Right lobe of liver (tissue), 6 donors: Measurements from ENCODE around the gene ASAP2. TPM values are rescaled to one million over a fixed set of nuclear protein-coding genes. Genes with fewer than 3 reads are reported as not detected.

Source experiments
- ATAC-seq, 4 donors: fragments of 200-7000 bp; cut with Tn5 transposase; one replicate each; pipeline ENCODE4 v1.9.1; 2020; ENCODE audit warnings: mild to moderate bottlenecking in 4 of 4, moderate library complexity in 4 of 4
- DNase-seq, 3 donors: peaks; one replicate each; pipeline ENCODE4 v3.0.0-alpha.2; 2020
- H3K27ac ChIP-seq, 3 donors: fragments of 200-600 bp; one replicate each; pipeline ENCODE4 v1.8.0; 2022
- H3K27me3 ChIP-seq, 2 donors: fragments of 200-600 bp; one replicate each; pipeline ENCODE4 v1.8.0; 2022
- H3K36me3 ChIP-seq, 4 donors: fragments of 200-600 bp; sonication (generic) in 1 of 4; one replicate each; pipeline versions ENCODE4 v1.5.1 to v1.8.0; 2017 to 2022; ENCODE audit warnings: control low read depth in 1 of 4
- H3K4me1 ChIP-seq, 4 donors: fragments of 200-600 bp; sonication (generic) in 1 of 4; one replicate each; pipeline versions ENCODE4 v1.5.1 to v1.8.0; 2017 to 2022; ENCODE audit warnings: control low read depth in 1 of 4
- H3K4me3 ChIP-seq, 3 donors: fragments of 200-600 bp; one replicate each; pipeline ENCODE4 v1.8.0; 2022
- H3K9me3 ChIP-seq, 4 donors: fragments of 200-600 bp; sonication (generic) in 1 of 4; one replicate each; pipeline versions ENCODE4 v1.5.1 to v1.8.0; 2017 to 2022; ENCODE audit warnings: control low read depth in 1 of 4
- POLR2A ChIP-seq: fragments of 450-650 bp; IDR thresholded peaks from one replicate; pipeline ENCODE4 v1.6.1; 2017; ENCODE audit warnings: antibody characterized with exemption, mild to moderate bottlenecking
- whole genome bisulfite sequencing: methylation state at CpG from one replicate; pipeline ENCODE4 v1.1.6; 2018; ENCODE audit warnings: low coverage, low lambda C conversion rate; ENCODE audit not compliant: insufficient coverage; ENCODE audit errors: missing lambda C conversion rate; 5-methylcytosine and 5-hydroxymethylcytosine counted together
- intact Hi-C, 2 donors: fragments of 100-400 bp; cut with DNase I; formaldehyde crosslinking; loops; one replicate each; pipeline versions ENCODE4 v1.11.2 to v1.14.1; 2022
- total RNA-seq, 6 experiments: library from RNA; depleted of rRNA in 2 of 6; stranded (reverse); fragments of >200 nt in 2 of 6; fragmentation: NEBNext Ultra II Directional in 3 of 6; extraction: Animal tissue kit (Norgen Biotek cat#: 25700) in 3 of 6; gene quantifications; one replicate each; pipeline versions ENCODE4 v1.1.0 to v1.2.4, GENCODE V29; 2016 to 2023
- TF ChIP-seq, protein P1 (sequence below), 4 donors: fragments of 200-600 bp in 3 of 4; fragments of 450-650 bp in 1 of 4; IDR thresholded peaks; one replicate each; pipeline versions ENCODE4 v1.5.1 to v1.8.0; 2016 to 2022; ENCODE audit warnings: antibody characterized with exemption in 4 of 4, mild to moderate bottlenecking in 2 of 4
- donor health status: DM: no; HTN: yes; CAD: no.
- donor health status: DM: no; HTN: no; CAD: no.
- donor health status: DM: no; HTN: no; CAD: no.
- donor health status: DM: no; HTN: yes; CAD: no.
- donor health status: DM: no; HTN: yes; CAD: no.

The ASAP2 gene
- total RNA-seq, 6 experiments from 2014 or later, result 2.4 to 5.2 (median 3.9) TPM

DNA sequence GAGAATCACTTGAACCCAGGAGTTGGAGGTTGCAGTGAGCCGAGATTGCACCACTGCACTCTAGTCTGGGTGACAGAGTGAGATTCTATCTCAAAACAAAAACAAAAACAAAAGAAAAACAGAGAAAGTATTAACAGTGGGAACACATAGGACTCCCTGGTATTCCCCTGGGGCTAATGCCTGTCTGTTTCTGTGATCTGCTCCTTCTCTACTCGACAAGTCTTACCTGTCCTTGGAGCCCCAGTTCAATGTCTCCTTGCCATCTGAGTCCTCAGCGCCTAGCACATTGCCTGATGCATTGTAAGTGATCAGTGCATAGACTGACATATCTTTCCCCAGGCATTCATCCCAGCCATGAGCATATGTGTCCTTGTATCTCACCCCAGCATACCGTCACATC is 85.8 kb downstream of the ASAP2 start:
- no peaks in the 10 kb centered on the region for H3K9me3 ChIP-seq
- no peaks in the 10 kb centered on the region for H3K36me3 ChIP-seq
- intact Hi-C loops, result no loop called here
- WGBS, result 80% methylated on average over 2 of the region's 4 CpGs
- H3K4me1 ChIP-seq, result peaks cover 0 to 10% (median 0%) of the 10 kb centered on the region in 4 donors
- no peak for ATAC-seq
- H3K4me3 ChIP-seq, result no peak overlapping the region
- H3K27ac ChIP-seq, result no peak overlapping the region
- DNase-seq, result no peak
- TF ChIP-seq POLR2A, result no peak
- TF ChIP-seq, protein P1, sequence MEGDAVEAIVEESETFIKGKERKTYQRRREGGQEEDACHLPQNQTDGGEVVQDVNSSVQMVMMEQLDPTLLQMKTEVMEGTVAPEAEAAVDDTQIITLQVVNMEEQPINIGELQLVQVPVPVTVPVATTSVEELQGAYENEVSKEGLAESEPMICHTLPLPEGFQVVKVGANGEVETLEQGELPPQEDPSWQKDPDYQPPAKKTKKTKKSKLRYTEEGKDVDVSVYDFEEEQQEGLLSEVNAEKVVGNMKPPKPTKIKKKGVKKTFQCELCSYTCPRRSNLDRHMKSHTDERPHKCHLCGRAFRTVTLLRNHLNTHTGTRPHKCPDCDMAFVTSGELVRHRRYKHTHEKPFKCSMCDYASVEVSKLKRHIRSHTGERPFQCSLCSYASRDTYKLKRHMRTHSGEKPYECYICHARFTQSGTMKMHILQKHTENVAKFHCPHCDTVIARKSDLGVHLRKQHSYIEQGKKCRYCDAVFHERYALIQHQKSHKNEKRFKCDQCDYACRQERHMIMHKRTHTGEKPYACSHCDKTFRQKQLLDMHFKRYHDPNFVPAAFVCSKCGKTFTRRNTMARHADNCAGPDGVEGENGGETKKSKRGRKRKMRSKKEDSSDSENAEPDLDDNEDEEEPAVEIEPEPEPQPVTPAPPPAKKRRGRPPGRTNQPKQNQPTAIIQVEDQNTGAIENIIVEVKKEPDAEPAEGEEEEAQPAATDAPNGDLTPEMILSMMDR (IDR thresholded peaks at IDR 0.05), result no peak
- no peaks in the 10 kb centered on the region for H3K27me3 ChIP-seq

DNA sequence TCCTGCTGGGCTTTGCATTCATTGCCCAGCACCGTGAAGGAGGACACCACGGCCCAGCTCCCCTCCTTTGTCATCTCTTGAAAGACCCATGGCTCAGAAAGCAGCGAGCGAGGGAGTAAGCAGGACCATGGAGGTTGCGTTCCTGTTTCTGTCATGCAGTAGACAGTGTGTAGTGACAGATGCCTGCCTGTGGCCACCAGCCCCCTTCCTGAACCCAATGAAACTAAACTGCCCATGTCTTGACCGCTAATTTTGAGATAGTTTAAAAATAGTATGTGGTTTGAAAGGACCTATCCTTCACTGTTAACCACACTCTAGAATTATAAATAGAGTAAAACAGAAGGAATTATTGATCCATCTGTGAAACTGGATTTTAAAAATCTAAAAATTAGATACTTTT is 88.2 kb downstream of the ASAP2 start:
- H3K27ac ChIP-seq, result no peak overlapping the region
- H3K36me3 ChIP-seq, result no peaks in the 10 kb centered on the region
- no peaks in the 10 kb centered on the region for H3K27me3 ChIP-seq
- TF ChIP-seq POLR2A, result no peak
- TF ChIP-seq, protein P1 (IDR thresholded peaks at IDR 0.05), result no peak
- no peak overlapping the region for H3K4me3 ChIP-seq
- 88% methylated on average over 6 of the region's 6 CpGs for WGBS
- no peaks in the 10 kb centered on the region for H3K9me3 ChIP-seq
- no peak for ATAC-seq
- H3K4me1 ChIP-seq, result peaks cover 0 to 10% (median 0%) of the 10 kb centered on the region in 4 donors
- DNase-seq, result no peak
- intact Hi-C loops, result no loop called here

DNA sequence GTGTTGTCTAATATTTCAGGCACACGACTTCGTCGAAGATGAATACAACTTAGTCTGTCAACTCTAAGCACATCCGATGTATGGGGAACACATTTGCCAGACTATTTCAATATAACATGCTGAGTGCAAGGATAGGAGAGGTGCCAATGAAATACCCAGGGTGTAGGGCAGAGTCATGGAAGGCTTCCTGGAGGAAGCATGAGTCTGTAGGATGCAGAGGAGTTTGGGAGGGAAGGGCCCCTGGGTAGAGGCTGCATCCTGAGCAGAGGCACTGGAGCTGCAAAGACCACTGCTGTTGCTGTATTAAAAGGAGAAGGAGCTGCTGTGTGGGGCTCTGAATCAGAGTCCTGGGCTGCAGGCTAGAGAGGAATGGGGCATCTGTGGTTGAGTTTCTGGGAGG is 89.9 kb downstream of the ASAP2 start:
- ATAC-seq, result no peak
- Histone ChIP-seq H3K36me3 (no peaks in the 10 kb centered on the region), H3K27me3 (no peaks in the 10 kb centered on the region), H3K27ac (no peak overlapping the region), H3K9me3 (no peaks in the 10 kb centered on the region), H3K4me1 (peaks cover 0 to 10% (median 0%) of the 10 kb centered on the region in 4 donors), H3K4me3 (no peak overlapping the region)
- 95% methylated on average over 4 of the region's 4 CpGs for WGBS
- DNase-seq, result no peak
- intact Hi-C loops, result no loop called here
- TF ChIP-seq, protein P1 (IDR thresholded peaks at IDR 0.05), result no peak
- no peak for TF ChIP-seq POLR2A

DNA sequence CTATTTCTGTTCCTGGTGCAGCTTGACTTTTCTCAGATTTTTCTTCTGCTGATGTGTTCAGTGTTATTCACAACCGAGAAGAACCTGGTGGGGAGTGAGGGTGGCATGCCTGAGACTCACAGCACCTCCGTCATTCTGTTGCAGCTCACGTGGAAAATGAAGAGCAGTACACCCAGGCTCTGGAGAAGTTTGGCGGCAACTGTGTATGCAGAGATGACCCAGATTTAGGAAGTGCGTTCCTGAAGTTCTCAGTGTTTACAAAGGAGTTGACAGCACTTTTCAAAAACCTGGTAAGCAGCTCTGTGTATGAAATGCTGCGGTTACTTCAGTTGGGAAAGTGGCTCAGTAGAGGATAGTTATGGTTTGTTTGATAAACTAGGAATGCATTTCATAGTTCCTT is 90.5 kb downstream of the ASAP2 start:
- H3K9me3 ChIP-seq, result no peaks in the 10 kb centered on the region
- no peak for ATAC-seq
- DNase-seq, result no peak
- no peak overlapping the region for H3K4me3 ChIP-seq
- H3K36me3 ChIP-seq, result no peaks in the 10 kb centered on the region
- intact Hi-C loops, result no loop called here
- no peak overlapping the region for H3K27ac ChIP-seq
- no peaks in the 10 kb centered on the region for H3K27me3 ChIP-seq
- 74% methylated on average over 6 of the region's 6 CpGs for WGBS
- TF ChIP-seq POLR2A, result no peak
- TF ChIP-seq, protein P1 (IDR thresholded peaks at IDR 0.05), result no peak
- peaks cover 0 to 10% (median 0%) of the 10 kb centered on the region in 4 donors for H3K4me1 ChIP-seq

DNA sequence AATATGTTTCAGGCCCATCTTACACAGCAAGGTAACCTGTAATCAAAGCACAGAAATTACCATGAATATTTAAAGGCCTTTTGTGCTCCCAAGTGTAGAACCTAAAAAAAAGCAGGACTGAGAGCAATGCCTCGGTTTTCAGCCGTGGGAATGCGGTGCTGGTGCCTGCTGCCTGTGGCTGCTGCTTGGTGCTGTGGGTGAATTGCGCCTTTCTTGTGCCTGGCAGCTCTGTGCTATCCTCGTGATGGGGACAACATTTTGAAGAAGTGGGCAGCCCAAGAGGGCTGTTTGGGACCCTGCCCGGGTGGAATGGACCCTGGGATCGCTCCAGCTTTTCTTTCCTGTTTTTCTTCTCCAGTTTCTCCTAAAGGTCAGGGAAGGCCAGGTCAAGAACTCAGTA is 91.2 kb downstream of the ASAP2 start:
- H3K27ac ChIP-seq, result no peak overlapping the region
- H3K9me3 ChIP-seq, result no peaks in the 10 kb centered on the region
- no peaks in the 10 kb centered on the region for H3K36me3 ChIP-seq
- no peaks in the 10 kb centered on the region for H3K27me3 ChIP-seq
- no peak overlapping the region for H3K4me3 ChIP-seq
- intact Hi-C loops, result no loop called here
- peaks cover 0 to 9% (median 0%) of the 10 kb centered on the region in 4 donors for H3K4me1 ChIP-seq
- ATAC-seq (no peak), DNase-seq (no peak)
- WGBS, result 40% methylated on average over 2 of the region's 7 CpGs
- TF ChIP-seq POLR2A, result no peak
- TF ChIP-seq, protein P1 (IDR thresholded peaks at IDR 0.05), result no peak
